Measurements from ENCODE around the gene NTM.

GRCh38 chr11:131661132-131661531 lies 290.7 kb downstream of the NTM start:
- no peak for TF ChIP-seq TAF1 (IDR thresholded peaks at IDR 0.05; ENCODE audit: low read depth, low read length)
- TF ChIP-seq POLR2AphosphoS5 (IDR thresholded peaks at IDR 0.05; ENCODE audit: low read depth, low read length): no peak
- TF ChIP-seq POLR2A (IDR thresholded peaks at IDR 0.05; ENCODE audit: low read depth, low read length): no peak
- no peak for TF ChIP-seq SPI1 (IDR thresholded peaks at IDR 0.05; ENCODE audit: low read depth, low read length)
- no peak for TF ChIP-seq PAX5 (IDR thresholded peaks at IDR 0.05; ENCODE audit: insufficient read depth, low read length, severe bottlenecking)
- no peak for TF ChIP-seq POU2F2 (IDR thresholded peaks at IDR 0.05; ENCODE audit: low read depth, low read length)

All from GM12891 (cell line).